Choroid plexus epithelial cell (primary cell): ENCODE results near the gene OR4A16.

Source experiments
- DNase-seq: peaks from one replicate; pipeline ENCODE4 v3.0.0-alpha.2; 2010; ENCODE audit warnings: low read depth
- H3K4me3 ChIP-seq: 2 replicates; pipeline ENCODE4 v1.5.1; 2011; ENCODE audit warnings: low read depth, mild to moderate bottlenecking, control low read depth, low read length, moderate library complexity
- TF ChIP-seq, protein P1 (sequence below): conservative IDR thresholded peaks from 2 replicates; pipeline ENCODE4 v1.5.1; 2011; ENCODE audit warnings: low read depth, mild to moderate bottlenecking, control low read depth, inconsistent platforms, low read length, moderate library complexity

OR4A16 gene

GRCh38 chr11:55342901-55343300, at the start of gene OR4A16:
Gene OR4A16 (plus strand): TSS chr11:55343201. CDS start chr11:55343201, 0 bp downstream.
- DNase-seq = no peak
- H3K4me3 ChIP-seq = no peak within 1 kb of the TSS
- TF ChIP-seq, protein P1, sequence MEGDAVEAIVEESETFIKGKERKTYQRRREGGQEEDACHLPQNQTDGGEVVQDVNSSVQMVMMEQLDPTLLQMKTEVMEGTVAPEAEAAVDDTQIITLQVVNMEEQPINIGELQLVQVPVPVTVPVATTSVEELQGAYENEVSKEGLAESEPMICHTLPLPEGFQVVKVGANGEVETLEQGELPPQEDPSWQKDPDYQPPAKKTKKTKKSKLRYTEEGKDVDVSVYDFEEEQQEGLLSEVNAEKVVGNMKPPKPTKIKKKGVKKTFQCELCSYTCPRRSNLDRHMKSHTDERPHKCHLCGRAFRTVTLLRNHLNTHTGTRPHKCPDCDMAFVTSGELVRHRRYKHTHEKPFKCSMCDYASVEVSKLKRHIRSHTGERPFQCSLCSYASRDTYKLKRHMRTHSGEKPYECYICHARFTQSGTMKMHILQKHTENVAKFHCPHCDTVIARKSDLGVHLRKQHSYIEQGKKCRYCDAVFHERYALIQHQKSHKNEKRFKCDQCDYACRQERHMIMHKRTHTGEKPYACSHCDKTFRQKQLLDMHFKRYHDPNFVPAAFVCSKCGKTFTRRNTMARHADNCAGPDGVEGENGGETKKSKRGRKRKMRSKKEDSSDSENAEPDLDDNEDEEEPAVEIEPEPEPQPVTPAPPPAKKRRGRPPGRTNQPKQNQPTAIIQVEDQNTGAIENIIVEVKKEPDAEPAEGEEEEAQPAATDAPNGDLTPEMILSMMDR = no peak

- DNase-seq = no peak
- H3K4me3 ChIP-seq = no peak overlapping the region
- TF ChIP-seq, protein P1 = no peak
These were observed 18.5 kb upstream of the OR4A16 start for GRCh38 chr11:55324500-55324899.

DNA sequence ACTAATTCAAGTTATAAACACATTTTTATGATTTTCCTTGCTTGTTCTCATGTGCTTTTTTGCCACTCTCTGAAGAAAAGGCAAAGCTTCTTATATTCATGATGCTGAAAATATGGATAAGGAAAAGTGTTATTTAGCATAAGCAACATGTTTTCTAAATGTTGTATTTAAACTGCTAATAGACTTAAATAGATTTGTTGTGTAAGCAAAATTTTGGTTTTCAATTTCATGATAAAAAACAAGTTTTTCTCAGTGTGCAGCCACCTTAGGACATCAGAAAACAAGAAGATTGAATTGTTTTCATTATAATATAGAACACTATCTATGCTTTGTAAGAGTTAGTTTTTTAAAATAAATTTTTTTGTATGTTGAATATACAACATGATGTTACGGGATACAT, 2.3 kb downstream of the OR4A16 start:
- DNase-seq = no peak
- no peak overlapping the region for H3K4me3 ChIP-seq
- TF ChIP-seq, protein P1 = no peak

DNA sequence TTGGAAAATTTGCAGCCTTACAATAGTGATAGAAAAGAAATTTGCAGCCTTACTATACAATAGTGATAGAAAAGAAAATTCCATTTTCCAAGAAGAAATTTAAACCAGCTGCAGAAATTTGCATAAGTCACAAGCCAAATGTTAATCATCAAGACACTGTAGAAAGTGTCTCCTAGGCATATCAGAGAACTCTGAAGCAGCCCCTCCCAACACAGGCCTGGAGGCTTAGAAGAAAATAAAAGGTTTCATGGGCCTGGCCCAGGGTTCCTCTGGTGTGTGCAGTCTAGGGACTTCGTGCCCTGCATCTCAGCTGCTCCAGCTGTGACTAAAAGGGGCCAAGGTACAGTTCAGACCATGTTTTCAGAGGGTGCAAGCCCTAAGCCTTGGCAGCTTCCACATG, 6.0 kb downstream of the OR4A16 start:
- no peak overlapping the region for H3K4me3 ChIP-seq
- TF ChIP-seq, protein P1 = no peak
- no peak for DNase-seq

DNA sequence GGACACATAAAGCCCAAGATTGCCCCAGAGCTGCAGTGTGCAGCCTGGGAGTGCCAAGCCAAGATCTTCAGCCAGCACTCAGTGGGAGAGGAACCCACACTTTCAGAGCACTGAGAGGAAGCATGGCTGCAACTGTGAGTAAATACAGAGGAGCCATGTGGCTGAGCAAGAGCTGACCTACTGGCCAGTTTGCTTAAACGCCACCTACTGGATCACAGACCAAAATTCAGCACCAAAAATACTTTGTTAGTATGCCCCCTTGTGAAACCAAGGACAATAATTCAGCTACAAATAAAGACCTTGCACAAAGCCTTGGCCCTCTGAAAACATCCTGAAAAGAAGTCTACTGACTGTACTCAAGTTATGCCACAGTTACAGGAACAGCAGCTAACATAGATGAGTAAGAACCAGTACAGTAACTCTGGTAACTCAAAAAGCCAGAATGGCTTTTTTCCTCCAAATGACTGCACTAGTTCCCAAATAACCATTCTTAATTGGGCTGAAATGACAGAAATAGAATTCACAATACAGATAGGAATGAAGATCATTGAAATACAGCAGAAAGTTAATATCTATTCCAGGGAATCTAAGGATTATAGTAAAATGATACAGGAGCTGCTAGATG, 14.7 kb downstream of the OR4A16 start:
- DNase-seq = no peak
- no peak overlapping the region for H3K4me3 ChIP-seq
- TF ChIP-seq, protein P1 = no peak

GRCh38 chr11:55367674-55368073, 24.7 kb downstream of the OR4A16 start, which contains the start of gene OR4A15:
Gene OR4A15 (plus strand): TSS chr11:55367974. CDS start chr11:55367974, 0 bp downstream.
- TF ChIP-seq, protein P1 = no peak
- DNase-seq = no peak
- no peak within 1 kb of the TSS for H3K4me3 ChIP-seq
